Activated naive CD8-positive, alpha-beta T cell treated with anti-CD3 and anti-CD28 coated beads, Interleukin-2, amount 50 U/mL, for 24 hours (primary cell): ENCODE measurements around the gene FCRL6.

Experiments
- ATAC-seq: fragments of 150-1000 bp; cut with Tn5 transposase; one replicate; pipeline ENCODE4 v1.10.0; 2021
- DNase-seq: peaks from one replicate; pipeline ENCODE4 v3.0.0; 2021
- H3K27ac Mint-ChIP-seq: one replicate; pipeline ENCODE4 v1.8.0; 2021; ENCODE audit warnings: mild to moderate bottlenecking, mixed read lengths
- H3K27me3 Mint-ChIP-seq: one replicate; pipeline ENCODE4 v1.8.0; 2021; ENCODE audit warnings: mixed read lengths
- H3K36me3 Mint-ChIP-seq: one replicate; pipeline ENCODE4 v1.8.0; 2021; ENCODE audit warnings: low read depth, mixed read lengths
- H3K4me1 Mint-ChIP-seq: one replicate; pipeline ENCODE4 v1.8.0; 2021; ENCODE audit warnings: mixed read lengths
- H3K4me3 Mint-ChIP-seq: one replicate; pipeline ENCODE4 v1.8.0; 2021; ENCODE audit warnings: mild to moderate bottlenecking, moderate library complexity, mixed read lengths
- H3K9me3 Mint-ChIP-seq: one replicate; pipeline ENCODE4 v1.8.0; 2021; ENCODE audit warnings: mixed read lengths

Gene FCRL6

GRCh38 chr1:159838715-159839114, 36.6 kb downstream of the FCRL6 start:
- H3K4me3 Mint-ChIP-seq = no peak overlapping the region
- peak overlapping the region; percentile 55 for H3K27ac Mint-ChIP-seq
- DNase-seq = no peak
- peaks cover 17% of the 10 kb centered on the region for H3K4me1 Mint-ChIP-seq
- peak; percentile 21 for ATAC-seq
- peaks cover 5% of the 10 kb centered on the region for H3K36me3 Mint-ChIP-seq
- no peaks in the 10 kb centered on the region for H3K9me3 Mint-ChIP-seq
- H3K27me3 Mint-ChIP-seq = peaks cover 2% of the 10 kb centered on the region

DNA sequence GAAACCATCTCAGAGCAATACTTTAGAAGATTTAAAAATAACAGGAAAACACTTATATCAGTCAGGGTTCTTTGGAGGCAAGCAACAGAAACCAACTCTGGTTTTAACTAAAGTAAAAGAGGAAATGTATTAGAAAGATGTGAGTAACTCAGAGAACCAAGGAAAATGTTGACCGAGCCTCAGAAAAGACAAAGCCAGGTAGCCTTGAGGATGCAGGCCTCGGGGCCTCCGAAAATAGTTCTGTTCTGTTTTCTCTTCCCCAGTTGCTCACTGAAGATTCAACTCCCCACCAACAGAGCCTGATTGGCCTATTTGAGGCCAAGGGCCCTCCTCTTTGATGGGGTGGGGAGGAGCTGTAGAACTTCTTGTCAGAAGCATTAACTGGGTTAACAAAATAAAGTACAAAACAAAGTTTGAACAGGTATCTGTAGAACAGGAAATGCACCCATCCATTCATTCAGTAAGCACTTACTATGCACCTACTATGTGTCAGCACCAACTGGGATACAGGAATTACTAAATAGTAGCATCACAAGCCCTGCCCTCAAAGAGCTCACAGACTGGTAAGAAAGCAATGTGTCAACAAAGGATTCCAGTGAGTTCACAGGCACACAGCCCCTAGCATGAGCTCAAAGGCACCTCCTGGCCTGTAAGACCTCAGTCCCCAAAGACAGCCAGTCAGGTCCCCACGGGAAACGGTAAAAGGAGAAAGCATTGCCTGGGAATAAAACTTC, 37.1 kb downstream of the FCRL6 start:
- peak overlapping the region; percentile 55 for H3K27ac Mint-ChIP-seq
- no peaks in the 10 kb centered on the region for H3K9me3 Mint-ChIP-seq
- peak; percentile 4 for ATAC-seq

GRCh38 chr1:159841749-159842148, 39.6 kb downstream of the FCRL6 start:
- Mint-ChIP-seq H3K36me3 (peaks cover 2% of the 10 kb centered on the region), H3K27me3 (peaks cover 2% of the 10 kb centered on the region), H3K27ac (no peak overlapping the region), H3K4me3 (no peak overlapping the region), H3K4me1 (peaks cover 17% of the 10 kb centered on the region), H3K9me3 (no peaks in the 10 kb centered on the region)
- no peak for ATAC-seq
- no peak for DNase-seq

More for the DNA sequence above, 37.1 kb downstream of the FCRL6 start:
- Mint-ChIP-seq H3K4me3 (no peak overlapping the region), H3K27me3 (peaks cover 2% of the 10 kb centered on the region), H3K36me3 (peaks cover 5% of the 10 kb centered on the region), H3K4me1 (peaks cover 17% of the 10 kb centered on the region)
- no peak for DNase-seq

DNA sequence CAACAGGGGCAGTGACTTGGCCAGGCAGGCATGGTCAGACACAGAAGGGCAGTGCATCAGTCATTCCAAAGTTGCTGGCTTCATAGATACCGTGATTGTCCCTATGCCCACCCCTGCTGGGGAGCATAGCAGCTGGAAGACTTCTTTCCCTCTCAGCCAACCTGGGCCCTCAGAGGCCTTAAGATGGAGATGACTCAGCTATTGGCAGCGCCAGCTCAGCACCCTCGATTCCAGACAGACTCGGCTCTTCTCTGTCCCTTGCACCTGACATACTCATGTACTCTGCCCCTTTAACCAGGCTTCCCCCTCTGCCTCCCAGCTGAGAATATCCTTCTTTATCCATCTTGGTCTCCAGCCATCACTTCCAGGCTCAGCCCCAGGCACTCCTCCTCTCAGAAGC, 41.3 kb downstream of the FCRL6 start:
- peaks cover 14% of the 10 kb centered on the region for H3K4me1 Mint-ChIP-seq
- DNase-seq (no peak), ATAC-seq (no peak)
- peaks cover 2% of the 10 kb centered on the region for H3K27me3 Mint-ChIP-seq
- H3K27ac Mint-ChIP-seq = no peak overlapping the region
- no peak overlapping the region for H3K4me3 Mint-ChIP-seq
- H3K9me3 Mint-ChIP-seq = no peaks in the 10 kb centered on the region
- H3K36me3 Mint-ChIP-seq = peaks cover 2% of the 10 kb centered on the region

DNA sequence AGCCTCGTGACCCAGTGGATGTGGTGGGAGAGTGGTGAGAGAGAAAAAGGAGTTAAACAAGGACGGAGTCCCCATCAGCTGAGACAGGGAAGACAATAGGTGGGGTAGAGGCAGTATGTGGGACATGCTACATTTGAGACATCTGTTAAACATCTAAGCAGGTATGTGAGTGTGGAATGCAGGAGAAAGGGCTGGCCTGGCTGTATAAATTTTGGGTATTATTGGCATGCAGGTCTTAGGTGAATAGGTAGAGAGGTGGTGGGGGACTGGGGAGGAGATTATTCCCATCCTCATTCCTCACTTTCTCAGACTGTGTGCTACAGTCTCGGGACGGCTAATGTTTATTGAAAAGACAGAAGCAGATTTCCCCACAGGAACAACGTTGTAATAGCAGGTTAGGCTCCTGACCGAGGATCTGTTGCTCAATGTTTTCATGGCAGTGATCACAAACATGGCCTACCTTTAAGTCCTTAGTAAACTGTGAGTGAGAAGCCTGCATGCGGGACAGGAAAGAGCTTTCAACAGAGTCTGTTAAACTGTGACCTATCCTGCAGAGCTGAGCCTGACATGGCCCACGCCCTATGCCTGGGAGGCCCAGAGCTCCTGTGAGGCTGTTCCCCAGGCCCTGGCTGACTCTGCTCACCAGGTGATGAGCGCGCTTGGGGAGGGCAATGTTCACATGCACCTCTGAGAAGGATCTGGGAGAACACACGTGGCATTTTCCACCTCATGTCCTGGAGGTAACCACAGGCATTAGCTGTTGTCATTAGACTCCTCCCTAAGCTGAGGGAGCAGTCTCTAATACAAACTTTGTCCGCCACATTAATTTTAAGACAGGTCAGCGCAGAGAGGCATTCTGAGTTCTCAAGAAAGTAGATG, 43.8 kb downstream of the FCRL6 start:
- DNase-seq (no peak), ATAC-seq (no peak)
- Mint-ChIP-seq H3K4me1 (no peaks in the 10 kb centered on the region), H3K27ac (no peak overlapping the region), H3K9me3 (no peaks in the 10 kb centered on the region), H3K36me3 (peaks cover 2% of the 10 kb centered on the region), H3K27me3 (peaks cover 2% of the 10 kb centered on the region), H3K4me3 (no peak overlapping the region)

- no peaks in the 10 kb centered on the region for H3K9me3 Mint-ChIP-seq
- H3K4me1 Mint-ChIP-seq = no peaks in the 10 kb centered on the region
- H3K27ac Mint-ChIP-seq = no peak overlapping the region
- peaks cover 2% of the 10 kb centered on the region for H3K36me3 Mint-ChIP-seq
- ATAC-seq = no peak
- no peak for DNase-seq
- no peak overlapping the region for H3K4me3 Mint-ChIP-seq
- peaks cover 2% of the 10 kb centered on the region for H3K27me3 Mint-ChIP-seq
These were observed 45.1 kb downstream of the FCRL6 start for GRCh38 chr1:159847231-159847630.

- peaks cover 2% of the 10 kb centered on the region for H3K27me3 Mint-ChIP-seq
- H3K27ac Mint-ChIP-seq = no peak overlapping the region
- H3K36me3 Mint-ChIP-seq = peaks cover 2% of the 10 kb centered on the region
- no peak for DNase-seq
- H3K9me3 Mint-ChIP-seq = no peaks in the 10 kb centered on the region
- no peak overlapping the region for H3K4me3 Mint-ChIP-seq
- no peak for ATAC-seq
- H3K4me1 Mint-ChIP-seq = no peaks in the 10 kb centered on the region
These were observed 46.2 kb downstream of the FCRL6 start for GRCh38 chr1:159848326-159848725.

DNA sequence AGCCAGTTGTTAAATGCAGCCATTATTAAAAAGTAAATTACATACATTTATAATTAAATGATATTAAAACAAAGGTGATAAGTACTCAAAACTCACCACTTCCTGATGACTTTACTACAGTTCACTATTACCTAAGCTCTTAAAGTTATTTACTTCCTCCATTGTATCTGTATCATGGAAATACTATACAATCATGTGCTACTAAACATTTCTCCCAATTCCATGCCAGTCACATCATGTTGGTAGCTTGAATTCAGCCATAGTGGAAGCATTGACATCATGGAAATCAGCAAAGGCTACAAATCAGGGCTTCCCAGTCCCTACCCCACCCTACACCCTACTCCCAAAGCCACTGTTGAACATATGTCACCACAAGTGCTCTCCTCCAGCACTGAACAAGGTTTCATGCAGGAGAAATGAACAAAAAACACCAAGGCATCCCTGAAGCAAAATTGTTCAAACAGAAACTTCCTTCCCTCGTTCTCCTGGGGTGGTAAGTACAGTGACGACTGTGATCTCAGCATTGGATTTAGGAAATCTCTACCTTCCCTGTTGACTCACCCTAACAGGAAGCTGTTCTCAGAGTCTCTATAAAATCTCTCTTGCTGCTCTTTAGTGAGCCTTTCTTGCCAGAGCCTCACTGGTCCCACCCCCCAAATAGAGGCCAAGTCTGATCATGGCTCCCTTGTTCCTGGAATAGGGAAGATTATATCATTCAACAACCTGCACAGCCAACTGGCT, 47.6 kb downstream of the FCRL6 start:
- Mint-ChIP-seq H3K9me3 (no peaks in the 10 kb centered on the region), H3K4me3 (no peak overlapping the region), H3K4me1 (peaks cover 6% of the 10 kb centered on the region), H3K27ac (no peak overlapping the region), H3K36me3 (no peaks in the 10 kb centered on the region), H3K27me3 (no peaks in the 10 kb centered on the region)
- no peak for DNase-seq
- ATAC-seq = no peak

DNA sequence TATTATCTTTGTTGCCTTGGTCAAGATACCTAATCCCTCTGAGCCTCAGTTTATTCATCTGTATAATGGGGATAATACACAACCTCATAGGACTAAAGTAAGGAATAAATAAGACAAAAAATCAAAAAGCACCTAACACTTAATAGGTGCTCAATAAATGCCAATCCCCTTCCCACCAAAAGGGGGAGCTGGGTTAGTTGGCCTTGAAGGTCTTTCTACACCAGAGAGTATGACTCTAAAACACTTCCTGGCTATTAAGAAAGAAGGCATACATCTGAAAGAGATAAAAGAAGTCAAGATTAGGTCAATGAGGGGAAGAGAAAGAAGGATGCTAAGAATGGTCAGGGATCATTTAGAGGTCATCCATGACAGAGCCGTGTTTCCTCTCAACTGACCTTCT, 49.2 kb downstream of the FCRL6 start:
- Mint-ChIP-seq H3K4me1 (peaks cover 11% of the 10 kb centered on the region), H3K4me3 (no peak overlapping the region), H3K27me3 (no peaks in the 10 kb centered on the region), H3K9me3 (no peaks in the 10 kb centered on the region), H3K27ac (no peak overlapping the region), H3K36me3 (no peaks in the 10 kb centered on the region)
- ATAC-seq = no peak
- DNase-seq = no peak

DNA sequence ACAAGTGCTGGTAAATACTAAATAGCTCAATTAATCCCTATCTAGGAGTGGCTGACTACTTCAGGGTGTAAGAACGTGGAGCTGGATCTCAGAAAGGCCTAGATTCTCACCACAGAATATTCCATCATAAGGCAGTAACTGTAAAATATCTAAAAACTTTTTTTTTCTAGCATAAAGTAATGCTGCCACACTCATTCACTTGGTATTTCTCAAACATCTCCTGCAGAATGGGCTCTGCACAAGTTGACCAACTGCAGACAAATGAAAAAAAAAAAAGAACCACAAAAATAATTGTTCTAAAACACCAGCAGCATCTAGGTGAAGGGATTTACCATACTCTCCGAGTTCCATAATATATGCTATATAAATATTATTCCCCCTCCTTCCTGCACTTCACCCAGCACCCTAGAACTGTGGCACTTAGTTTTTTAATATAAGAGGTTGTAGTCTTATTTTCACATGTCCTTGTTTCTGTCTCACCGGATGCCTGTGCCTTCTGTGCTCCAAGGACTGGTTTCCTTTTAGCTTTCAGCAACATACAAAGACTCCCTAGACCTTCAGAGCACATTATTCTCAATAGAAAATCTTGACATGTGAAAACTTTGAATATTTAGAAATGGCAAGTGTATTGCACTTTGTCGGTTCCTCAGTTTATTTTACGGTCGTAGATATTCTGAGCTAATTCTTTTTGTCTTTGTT, 51.4 kb downstream of the FCRL6 start:
- no peak for DNase-seq
- no peaks in the 10 kb centered on the region for H3K36me3 Mint-ChIP-seq

GRCh38 chr1:159854116-159854692, 52.0 kb downstream of the FCRL6 start:
- H3K4me1 Mint-ChIP-seq = peaks cover 15% of the 10 kb centered on the region
- ATAC-seq (peak; percentile 11), DNase-seq (peak; percentile 48)
- no peaks in the 10 kb centered on the region for H3K27me3 Mint-ChIP-seq
- no peaks in the 10 kb centered on the region for H3K9me3 Mint-ChIP-seq
- no peaks in the 10 kb centered on the region for H3K36me3 Mint-ChIP-seq
- H3K27ac Mint-ChIP-seq = peak overlapping the region; percentile 44
- H3K4me3 Mint-ChIP-seq = peak overlapping the region; percentile 77

More for the DNA sequence above, 51.4 kb downstream of the FCRL6 start:
- peak overlapping the region; percentile 77 for H3K4me3 Mint-ChIP-seq
- peaks cover 15% of the 10 kb centered on the region for H3K4me1 Mint-ChIP-seq
- no peaks in the 10 kb centered on the region for H3K9me3 Mint-ChIP-seq
- no peaks in the 10 kb centered on the region for H3K27me3 Mint-ChIP-seq
- no peak for ATAC-seq
- H3K27ac Mint-ChIP-seq = no peak overlapping the region

DNA sequence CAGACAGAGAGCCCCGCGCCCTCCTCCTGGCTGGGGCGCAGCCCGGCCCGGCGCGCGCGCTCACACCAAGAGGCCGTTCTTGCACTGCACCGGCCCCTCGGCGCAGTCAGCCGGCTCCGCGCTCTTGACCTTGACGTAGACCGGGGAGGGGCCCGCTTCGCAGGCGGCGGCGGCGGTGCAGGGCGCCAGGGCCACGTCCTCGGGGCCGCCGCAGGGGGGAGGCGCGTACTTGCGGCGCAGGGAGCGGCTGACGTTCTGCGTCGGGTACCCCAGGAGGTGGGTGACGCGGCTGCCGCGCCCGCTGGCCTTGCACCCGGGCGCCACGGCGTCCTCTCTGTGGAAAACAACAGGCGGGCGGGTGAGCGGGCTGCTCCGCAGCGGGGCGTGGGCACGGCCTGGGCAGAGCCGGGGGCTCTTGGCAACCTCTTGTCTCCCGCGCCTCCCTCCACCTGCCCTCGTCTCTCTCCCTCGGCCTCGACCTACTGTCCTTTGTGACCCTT, 52.6 kb downstream of the FCRL6 start:
- H3K27ac Mint-ChIP-seq = peak overlapping the region; percentile 63
- H3K27me3 Mint-ChIP-seq = no peaks in the 10 kb centered on the region
- ATAC-seq (peak; percentile 92), DNase-seq (peak; percentile 82)
- peaks cover 15% of the 10 kb centered on the region for H3K4me1 Mint-ChIP-seq
- H3K9me3 Mint-ChIP-seq = no peaks in the 10 kb centered on the region
- H3K4me3 Mint-ChIP-seq = peak overlapping the region; percentile 77
- no peaks in the 10 kb centered on the region for H3K36me3 Mint-ChIP-seq

DNA sequence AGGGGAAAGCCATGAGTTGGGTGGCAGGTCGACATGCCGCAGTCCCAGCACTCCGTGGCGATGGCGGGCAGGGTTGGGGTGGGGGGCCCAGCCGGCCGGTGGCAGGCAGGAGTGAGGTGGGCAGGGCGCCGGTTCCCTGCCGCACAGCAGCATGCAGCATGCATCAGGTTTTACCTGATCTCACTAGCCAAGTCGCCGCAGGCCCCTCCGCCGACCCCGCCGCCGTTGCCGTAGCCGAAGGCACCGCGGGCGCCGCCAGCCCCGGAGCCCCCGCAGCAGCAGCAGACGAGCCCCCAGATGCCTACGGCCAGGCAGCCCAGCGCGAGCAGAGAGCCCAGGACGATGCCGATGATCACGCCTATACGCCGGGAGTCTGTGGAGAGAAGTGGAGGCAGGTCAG, 53.5 kb downstream of the FCRL6 start:
- DNase-seq (no peak), ATAC-seq (no peak)
- Mint-ChIP-seq H3K4me1 (peaks cover 15% of the 10 kb centered on the region), H3K36me3 (no peaks in the 10 kb centered on the region), H3K27ac (no peak overlapping the region), H3K9me3 (no peaks in the 10 kb centered on the region), H3K4me3 (no peak overlapping the region), H3K27me3 (no peaks in the 10 kb centered on the region)

DNA sequence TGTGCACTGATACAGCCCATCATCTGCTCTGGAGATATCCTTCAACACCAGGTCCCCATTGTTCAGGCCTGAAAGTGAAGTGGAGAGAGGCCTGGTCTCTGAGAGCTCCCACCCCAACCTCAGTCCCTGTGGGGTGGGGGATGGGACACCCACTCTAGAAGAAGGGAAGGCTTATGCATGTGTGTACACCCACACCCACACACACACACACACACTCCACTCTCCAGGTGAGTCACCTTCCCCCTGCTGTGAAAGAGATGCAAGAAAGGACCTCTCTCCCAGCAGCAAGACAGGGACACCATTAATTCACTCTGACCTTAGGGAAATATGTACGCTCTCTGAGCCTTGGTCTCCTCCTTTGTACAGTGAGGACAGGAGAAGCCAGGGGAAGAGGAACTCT, 54.4 kb downstream of the FCRL6 start:
- Mint-ChIP-seq H3K4me3 (no peak overlapping the region), H3K4me1 (peaks cover 15% of the 10 kb centered on the region), H3K27ac (no peak overlapping the region), H3K27me3 (no peaks in the 10 kb centered on the region), H3K9me3 (no peaks in the 10 kb centered on the region), H3K36me3 (no peaks in the 10 kb centered on the region)
- ATAC-seq (no peak), DNase-seq (no peak)
